AG09309 (cell line): Measurements from ENCODE around the gene PDE8B.
A peak's percentile ranks its signal among the peaks of the same experiment; 100 is the strongest.

Source experiments
- DNase-seq: peaks from one replicate; pipeline ENCODE4 v3.0.0-alpha.2; 2010; ENCODE audit warnings: low read depth
- H3K4me3 ChIP-seq: 2 replicates; pipeline ENCODE4 v1.5.1; 2011; ENCODE audit warnings: mild to moderate bottlenecking, low read depth, low read length, moderate library complexity; ENCODE audit not compliant: control insufficient read depth
- TF ChIP-seq, protein P1 (sequence below): IDR thresholded peaks from 2 replicates; pipeline ENCODE4 v1.5.1; 2011; ENCODE audit warnings: mild to moderate bottlenecking, low read depth, low read length, inconsistent platforms; ENCODE audit not compliant: insufficient read depth, control insufficient read depth; ENCODE audit errors: missing control alignments

The PDE8B gene, protein sequence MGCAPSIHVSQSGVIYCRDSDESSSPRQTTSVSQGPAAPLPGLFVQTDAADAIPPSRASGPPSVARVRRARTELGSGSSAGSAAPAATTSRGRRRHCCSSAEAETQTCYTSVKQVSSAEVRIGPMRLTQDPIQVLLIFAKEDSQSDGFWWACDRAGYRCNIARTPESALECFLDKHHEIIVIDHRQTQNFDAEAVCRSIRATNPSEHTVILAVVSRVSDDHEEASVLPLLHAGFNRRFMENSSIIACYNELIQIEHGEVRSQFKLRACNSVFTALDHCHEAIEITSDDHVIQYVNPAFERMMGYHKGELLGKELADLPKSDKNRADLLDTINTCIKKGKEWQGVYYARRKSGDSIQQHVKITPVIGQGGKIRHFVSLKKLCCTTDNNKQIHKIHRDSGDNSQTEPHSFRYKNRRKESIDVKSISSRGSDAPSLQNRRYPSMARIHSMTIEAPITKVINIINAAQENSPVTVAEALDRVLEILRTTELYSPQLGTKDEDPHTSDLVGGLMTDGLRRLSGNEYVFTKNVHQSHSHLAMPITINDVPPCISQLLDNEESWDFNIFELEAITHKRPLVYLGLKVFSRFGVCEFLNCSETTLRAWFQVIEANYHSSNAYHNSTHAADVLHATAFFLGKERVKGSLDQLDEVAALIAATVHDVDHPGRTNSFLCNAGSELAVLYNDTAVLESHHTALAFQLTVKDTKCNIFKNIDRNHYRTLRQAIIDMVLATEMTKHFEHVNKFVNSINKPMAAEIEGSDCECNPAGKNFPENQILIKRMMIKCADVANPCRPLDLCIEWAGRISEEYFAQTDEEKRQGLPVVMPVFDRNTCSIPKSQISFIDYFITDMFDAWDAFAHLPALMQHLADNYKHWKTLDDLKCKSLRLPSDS

DNA sequence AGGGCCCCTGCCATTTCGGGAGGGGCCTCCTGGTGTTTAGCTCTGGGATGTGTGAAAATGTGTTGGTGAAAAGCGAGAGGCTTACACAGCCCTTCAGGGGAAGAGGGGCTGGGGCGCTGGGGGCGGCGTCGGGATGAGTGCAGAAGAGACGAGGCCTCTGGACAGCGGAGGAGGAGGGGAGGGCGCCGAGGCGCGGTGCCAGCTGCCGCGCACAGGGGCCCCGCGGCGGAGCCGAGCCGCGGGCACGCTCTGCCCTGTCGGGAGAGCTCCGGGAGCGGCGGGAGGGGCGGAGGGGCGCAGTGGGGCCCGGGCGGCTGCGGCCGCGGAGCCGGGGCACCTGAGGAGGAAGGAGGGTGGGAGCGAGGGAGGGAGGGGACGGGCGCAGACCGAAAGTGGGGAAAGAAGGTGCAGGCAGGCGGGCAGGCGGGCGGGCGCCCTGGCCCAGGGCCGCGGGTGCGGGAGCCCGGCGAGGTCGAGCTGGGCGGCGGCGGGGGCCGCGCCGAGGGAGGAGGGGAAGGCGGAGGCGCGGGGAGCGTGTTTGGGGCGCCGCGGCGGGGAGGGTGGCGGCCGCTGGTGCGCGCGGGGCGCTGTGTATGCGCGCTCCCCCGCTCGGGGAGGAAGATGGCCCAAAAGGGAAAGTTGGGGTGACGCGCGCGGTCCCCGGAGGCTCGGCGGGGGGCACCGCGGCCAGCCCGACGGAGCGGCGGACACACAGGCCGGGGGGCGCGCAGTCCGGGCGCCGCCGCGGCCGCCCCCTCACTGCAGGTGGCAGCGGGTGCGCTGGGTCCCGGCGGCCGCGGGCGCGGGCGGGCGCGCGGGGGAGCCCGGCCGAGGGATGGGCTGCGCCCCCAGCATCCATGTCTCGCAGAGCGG lies at the start of gene PDE8B:
PDE8B (plus strand) TSS at position 590 of the 873 bp plus-strand sequence; CDS start at position 836, 246 bp downstream.
- no peak for DNase-seq
- TF ChIP-seq, protein P1, sequence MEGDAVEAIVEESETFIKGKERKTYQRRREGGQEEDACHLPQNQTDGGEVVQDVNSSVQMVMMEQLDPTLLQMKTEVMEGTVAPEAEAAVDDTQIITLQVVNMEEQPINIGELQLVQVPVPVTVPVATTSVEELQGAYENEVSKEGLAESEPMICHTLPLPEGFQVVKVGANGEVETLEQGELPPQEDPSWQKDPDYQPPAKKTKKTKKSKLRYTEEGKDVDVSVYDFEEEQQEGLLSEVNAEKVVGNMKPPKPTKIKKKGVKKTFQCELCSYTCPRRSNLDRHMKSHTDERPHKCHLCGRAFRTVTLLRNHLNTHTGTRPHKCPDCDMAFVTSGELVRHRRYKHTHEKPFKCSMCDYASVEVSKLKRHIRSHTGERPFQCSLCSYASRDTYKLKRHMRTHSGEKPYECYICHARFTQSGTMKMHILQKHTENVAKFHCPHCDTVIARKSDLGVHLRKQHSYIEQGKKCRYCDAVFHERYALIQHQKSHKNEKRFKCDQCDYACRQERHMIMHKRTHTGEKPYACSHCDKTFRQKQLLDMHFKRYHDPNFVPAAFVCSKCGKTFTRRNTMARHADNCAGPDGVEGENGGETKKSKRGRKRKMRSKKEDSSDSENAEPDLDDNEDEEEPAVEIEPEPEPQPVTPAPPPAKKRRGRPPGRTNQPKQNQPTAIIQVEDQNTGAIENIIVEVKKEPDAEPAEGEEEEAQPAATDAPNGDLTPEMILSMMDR: no peak
- peak within 1 kb of the TSS; percentile 20 for H3K4me3 ChIP-seq

DNA sequence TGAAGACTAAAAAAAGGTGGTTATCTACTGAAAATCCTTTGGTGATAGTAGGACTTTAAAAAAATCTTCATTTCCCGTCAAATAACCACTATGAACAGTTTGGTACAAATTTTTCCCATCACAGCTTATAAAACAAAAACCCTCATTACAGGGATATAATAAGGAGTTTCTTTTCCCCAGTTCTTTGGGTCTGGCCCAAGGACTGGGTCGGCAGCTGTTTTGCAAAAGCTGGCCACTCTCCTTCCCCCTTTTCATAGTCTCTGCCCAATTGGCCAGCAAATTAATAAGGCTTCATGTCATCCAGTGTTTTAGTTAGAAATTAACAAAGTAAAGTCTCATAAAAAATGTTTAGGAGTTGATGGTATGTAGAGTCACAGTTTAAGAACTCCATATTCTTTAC lies 47.0 kb upstream of the PDE8B start:
- no peak overlapping the region for H3K4me3 ChIP-seq
- no peak for DNase-seq
- TF ChIP-seq, protein P1: no peak

DNA sequence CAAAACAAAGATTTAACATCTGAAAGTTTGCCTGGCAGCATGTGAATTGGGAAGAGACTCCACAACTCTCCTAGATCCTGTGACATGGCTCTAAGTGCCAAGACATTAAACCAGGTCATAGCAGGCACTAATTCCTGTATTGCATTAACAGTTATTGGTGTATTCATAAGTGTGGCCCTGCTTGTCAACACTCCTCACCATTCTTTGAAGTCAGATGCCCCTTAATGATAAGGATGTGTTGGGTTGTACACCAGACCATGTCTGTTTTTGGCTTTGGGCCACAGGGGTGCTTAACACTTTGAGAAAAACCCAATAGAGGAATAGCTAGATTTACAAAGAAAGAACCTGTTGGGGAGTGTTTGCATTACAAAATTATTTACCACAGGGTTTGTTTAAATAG lies 43.4 kb upstream of the PDE8B start:
- H3K4me3 ChIP-seq: no peak overlapping the region
- DNase-seq: no peak
- TF ChIP-seq, protein P1: no peak

DNA sequence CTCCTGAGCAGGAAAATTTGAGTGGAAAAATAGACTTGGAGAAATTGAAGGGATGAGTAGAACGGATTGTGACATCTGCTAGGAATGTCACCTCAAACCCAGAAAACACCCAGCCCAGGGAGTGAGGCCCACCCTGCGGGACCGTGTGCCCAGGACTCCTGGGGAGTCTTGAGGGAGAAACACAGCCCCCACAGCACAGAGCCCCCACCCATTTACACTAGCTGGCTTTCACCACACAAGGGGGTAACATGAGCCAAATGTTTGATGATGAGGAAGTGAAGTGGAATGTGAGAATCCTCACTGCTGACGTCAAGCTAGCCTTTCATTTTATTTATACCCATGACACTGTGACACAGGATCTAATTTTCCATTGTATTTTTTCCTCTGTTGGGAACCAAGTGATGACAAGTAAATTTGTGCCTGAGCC lies 42.8 kb upstream of the PDE8B start:
- TF ChIP-seq, protein P1: no peak
- no peak overlapping the region for H3K4me3 ChIP-seq
- peak; percentile 55 for DNase-seq

DNA sequence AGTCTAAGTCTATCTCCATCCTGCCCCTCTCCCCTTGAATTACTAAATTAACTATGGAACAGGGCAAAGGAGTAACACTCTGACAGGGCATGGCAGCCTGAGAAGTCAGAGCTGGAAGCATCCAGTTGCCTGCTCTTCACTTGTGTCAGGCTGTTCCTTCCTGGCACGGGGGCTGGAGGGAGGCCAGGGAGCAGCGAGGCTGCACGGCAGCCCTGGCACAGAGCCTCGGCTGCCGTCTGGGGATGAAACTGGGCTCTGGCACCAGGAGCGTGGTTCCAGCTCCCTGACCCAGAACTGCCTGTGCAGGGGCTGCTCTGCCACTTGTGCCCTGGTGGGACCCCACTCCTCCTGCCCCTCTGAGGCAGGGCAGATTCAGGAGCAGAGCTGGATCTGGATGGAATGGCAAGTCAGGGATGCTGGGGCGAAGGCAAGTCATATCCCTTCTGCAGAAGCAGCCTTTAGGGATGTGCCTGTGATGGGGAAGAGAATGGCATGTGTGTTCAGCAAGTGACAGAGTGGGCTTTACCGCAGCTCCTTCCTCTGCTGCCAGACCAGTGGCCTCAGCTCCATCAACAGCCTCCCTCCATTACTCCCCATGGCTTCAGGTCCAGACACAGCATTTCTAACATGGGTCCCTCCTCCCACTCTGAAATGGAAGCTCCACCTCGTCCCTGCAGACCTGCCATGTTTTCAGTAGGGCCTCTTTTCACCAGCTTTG lies 42.2 kb upstream of the PDE8B start:
- no peak overlapping the region; the same call in 1 of the 2 replicates for H3K4me3 ChIP-seq
- peak; percentile 13 for DNase-seq
- TF ChIP-seq, protein P1: no peak

DNA sequence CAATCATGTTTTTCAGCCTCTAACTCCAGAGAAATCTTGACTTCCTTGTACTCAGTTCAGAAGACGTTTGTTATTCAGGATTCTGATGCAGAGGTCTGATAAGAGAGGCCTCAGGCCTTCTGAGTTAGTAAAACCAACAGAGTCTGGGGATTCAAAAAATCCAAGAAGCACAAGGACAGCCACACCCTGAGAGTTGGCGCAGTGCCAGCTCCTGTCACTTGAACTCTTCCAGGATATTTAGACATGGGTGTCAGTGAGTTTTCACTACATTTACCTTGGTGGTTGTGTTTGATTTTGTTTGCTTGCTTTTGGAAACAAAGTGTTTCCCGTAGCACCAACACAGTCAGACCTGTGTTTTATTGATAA lies 41.6 kb upstream of the PDE8B start:
- TF ChIP-seq, protein P1: no peak
- no peak overlapping the region for H3K4me3 ChIP-seq
- DNase-seq: no peak
